SK-N-SH (cell line): ENCODE data around the gene FPGT. TPM values are rescaled to one million over a fixed set of nuclear protein-coding genes. Genes with fewer than 3 reads are reported as not detected.
"Not testable (repeated sequence)": the region's sequence is repeated elsewhere in the genome, so short reads cannot be mapped to it uniquely, and the experiment has no call there.

Experiments used
- CTCF ChIA-PET: fragments of 300-600, 350-600 bp; formaldehyde crosslinking; extraction: SDS; loops from one replicate; lab custom pipeline; 2021; lab: Yijun Ruan, JAX
- POLR2A ChIA-PET: fragments of 350-600 bp; sonication (Branson Sonifier 250); formaldehyde crosslinking; extraction: SDS; loops from one replicate; lab custom pipeline; 2020; ENCODE audit warnings: antibody characterized with exemption, inconsistent platforms; lab: Yijun Ruan, JAX
- DNase-seq: peaks from one replicate; pipeline ENCODE4 v3.0.0; 2012
- H2AFZ ChIP-seq: fragments of 200-600 bp; sonication (generic); 2 replicates; pipeline ENCODE4 v1.8.1; 2016; ENCODE audit warnings: antibody characterized with exemption, mild to moderate bottlenecking, low read depth
- H3F3A ChIP-seq: fragments of 200-600 bp; sonication (generic); replicated peaks from 2 replicates; pipeline ENCODE3; 2016; ENCODE audit warnings: antibody characterized with exemption, mild to moderate bottlenecking; ENCODE audit not compliant: insufficient read depth
- H3K27ac ChIP-seq, 2 experiments: fragments of 200-500 bp in 1 of 2; fragments of 200-600 bp in 1 of 2; sonication (Bioruptor generic) in 1 of 2; sonication (generic), shearing (Covaris generic) in 1 of 2; 2 replicates each; pipeline versions ENCODE4 v1.5.1 to v1.6.1; 2014 to 2016; ENCODE audit warnings: low read depth in 2 of 2, inconsistent platforms in 1 of 2, low read length in 1 of 2, mild to moderate bottlenecking in 1 of 2, mixed read lengths in 1 of 2
- H3K27me3 ChIP-seq: fragments of 200-600 bp; sonication (generic), shearing (Covaris generic); 2 replicates; pipeline ENCODE4 v1.6.1; 2016; ENCODE audit warnings: mixed run types; ENCODE audit not compliant: insufficient read depth
- H3K36me3 ChIP-seq, 2 experiments: fragments of 200-500 bp in 1 of 2; fragments of 200-600 bp in 1 of 2; sonication (Bioruptor generic) in 1 of 2; sonication (generic) in 1 of 2; replicated peaks in 1 of 2; 2 replicates each; pipeline versions ENCODE3 to v1.5.1; 2014 to 2016; ENCODE audit warnings: low read length in 1 of 2, mild to moderate bottlenecking in 1 of 2; ENCODE audit not compliant: insufficient read depth in 2 of 2, control insufficient read depth in 1 of 2
- H3K4me1 ChIP-seq, 2 experiments: fragments of 200-500 bp in 1 of 2; fragments of 200-600 bp in 1 of 2; sonication (Bioruptor generic) in 1 of 2; sonication (generic), shearing (Covaris generic) in 1 of 2; 2 replicates each; pipeline versions ENCODE4 v1.5.1 to v1.6.1; 2014 to 2016; ENCODE audit warnings: low read depth in 1 of 2, low read length in 1 of 2, mixed run types in 1 of 2; ENCODE audit not compliant: insufficient read depth in 2 of 2, control insufficient read depth in 1 of 2
- H3K4me2 ChIP-seq: fragments of 200-600 bp; sonication (generic), shearing (Covaris generic); 2 replicates; pipeline ENCODE4 v1.6.1; 2017; ENCODE audit warnings: mixed run types
- H3K4me3 ChIP-seq, 2 experiments: fragments of 200-500 bp in 1 of 2; fragments of 200-600 bp in 1 of 2; sonication (Bioruptor generic) in 1 of 2; sonication (generic), shearing (Covaris generic) in 1 of 2; 2 replicates each; pipeline versions ENCODE4 v1.5.1 to v1.8.1; 2014 to 2016; ENCODE audit warnings: low read depth in 2 of 2, inconsistent platforms in 1 of 2, low read length in 1 of 2, mild to moderate bottlenecking in 1 of 2, mixed read lengths in 1 of 2, moderate library complexity in 1 of 2
- H3K79me2 ChIP-seq: fragments of 200-600 bp; sonication (generic); 2 replicates; pipeline ENCODE4 v1.8.1; 2017; ENCODE audit warnings: mild to moderate bottlenecking; ENCODE audit not compliant: insufficient read depth
- H3K9ac ChIP-seq: fragments of 200-600 bp; sonication (generic); 2 replicates; pipeline ENCODE4 v1.6.1; 2017; ENCODE audit warnings: mixed run types
- H3K9me2 ChIP-seq: fragments of 200-600 bp; sonication (generic); 2 replicates; pipeline ENCODE4 v1.6.1; 2017; ENCODE audit warnings: mixed run types
- H3K9me3 ChIP-seq: fragments of 200-600 bp; sonication (generic); 2 replicates; pipeline ENCODE4 v1.6.1; 2017; ENCODE audit warnings: mixed run types, mild to moderate bottlenecking, moderate library complexity
- H4K20me1 ChIP-seq: fragments of 200-600 bp; sonication (generic); 2 replicates; pipeline ENCODE4 v1.6.1; 2017; ENCODE audit warnings: mild to moderate bottlenecking, mixed run types; ENCODE audit not compliant: insufficient read depth
- FOXM1 ChIP-seq: IDR thresholded peaks from 2 replicates; pipeline ENCODE4 v1.4.0; 2012; ENCODE audit warnings: low read depth, mild to moderate bottlenecking
- WGBS: methylation state at CpG from one replicate; pipeline ENCODE4 v1.1.6; 2017; ENCODE audit warnings: low lambda C conversion rate; 5-methylcytosine and 5-hydroxymethylcytosine counted together
- polyA plus RNA-seq, 3 experiments: library from polyadenylated mRNA; depleted of rRNA; stranded (reverse); fragments of >200 nt; gene quantifications; 2 replicates each; pipeline ENCODE4 v1.2.3, GENCODE V29; 2012
- TF ChIP-seq, protein P1 (sequence below): fragments of 150-350 bp; IDR thresholded peaks from 2 replicates; pipeline ENCODE4 v1.6.1; 2017; ENCODE audit warnings: antibody characterized with exemption, low read length, low read depth, borderline replicate concordance

FPGT gene
- polyA plus RNA-seq, 1 of the 3 experiments (the other 2 are of a cell fraction) = 3.5 TPM

DNA sequence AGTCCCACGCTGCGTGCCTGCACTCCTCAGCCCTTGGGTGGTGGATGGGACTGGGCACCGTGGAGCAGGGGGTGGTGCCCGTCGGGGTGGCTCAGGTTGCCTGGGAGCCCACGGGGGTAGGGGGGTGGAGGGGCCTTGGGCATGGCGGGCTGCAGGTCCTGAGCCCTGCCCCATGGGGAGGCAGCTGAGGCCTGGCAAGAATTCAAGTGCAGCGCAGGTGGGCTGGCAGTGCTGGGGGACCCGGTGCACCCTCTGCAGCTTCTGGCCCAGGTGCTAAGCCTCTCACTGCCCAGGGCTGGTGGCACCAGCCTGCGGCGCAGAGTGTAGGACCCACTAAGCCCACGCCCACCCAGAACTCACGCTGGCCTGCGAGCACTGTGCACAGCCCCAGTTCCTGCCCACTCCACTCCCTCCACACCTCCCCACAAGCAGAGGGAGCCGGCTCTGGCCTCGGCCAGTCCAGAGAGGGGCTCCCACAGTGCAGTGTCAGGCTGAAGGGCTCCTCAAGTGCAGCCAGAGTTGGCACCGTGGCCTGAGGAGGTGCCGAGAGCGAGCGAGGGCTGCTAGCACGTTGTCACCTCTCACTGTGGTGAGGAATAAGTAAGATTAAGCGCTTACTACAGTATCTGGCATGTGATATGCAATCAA lies 50.0 kb downstream of the FPGT start (continued):
- no peak for TF ChIP-seq FOXM1
- TF ChIP-seq, protein P1, sequence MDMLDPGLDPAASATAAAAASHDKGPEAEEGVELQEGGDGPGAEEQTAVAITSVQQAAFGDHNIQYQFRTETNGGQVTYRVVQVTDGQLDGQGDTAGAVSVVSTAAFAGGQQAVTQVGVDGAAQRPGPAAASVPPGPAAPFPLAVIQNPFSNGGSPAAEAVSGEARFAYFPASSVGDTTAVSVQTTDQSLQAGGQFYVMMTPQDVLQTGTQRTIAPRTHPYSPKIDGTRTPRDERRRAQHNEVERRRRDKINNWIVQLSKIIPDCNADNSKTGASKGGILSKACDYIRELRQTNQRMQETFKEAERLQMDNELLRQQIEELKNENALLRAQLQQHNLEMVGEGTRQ = no peak
- TF ChIP-seq, all 33 proteins: peak for 0

DNA sequence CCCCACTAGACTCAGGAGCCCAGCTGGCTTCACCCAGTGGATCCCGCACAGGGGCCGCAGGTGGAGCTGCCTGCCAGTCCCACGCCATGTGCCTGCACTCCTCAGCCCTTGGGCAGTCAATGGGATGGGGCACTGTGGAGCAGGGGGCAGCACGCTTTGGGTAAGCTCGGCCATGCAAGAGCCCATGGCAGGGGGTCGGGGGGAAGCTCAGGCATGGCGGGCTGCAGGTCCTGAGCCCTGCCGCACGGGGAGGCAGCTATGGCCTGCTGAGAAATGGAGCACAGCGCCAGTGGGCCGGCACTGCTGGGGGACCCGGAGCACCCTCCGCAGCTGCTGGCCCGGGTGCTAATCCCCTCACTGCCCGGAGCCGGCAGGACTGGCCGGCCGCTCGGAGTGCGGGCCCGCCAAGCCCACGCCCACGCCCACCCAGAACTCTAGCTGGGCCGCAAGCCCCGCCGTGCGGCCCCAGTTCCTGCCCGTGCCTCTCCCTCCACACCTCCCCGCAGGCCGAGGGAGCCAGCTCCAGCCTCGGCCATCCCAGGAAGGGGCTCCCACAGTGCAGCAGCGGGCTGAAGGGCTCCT lies 55.3 kb downstream of the FPGT start:
- H3F3A ChIP-seq, H3K9me2 ChIP-seq, DNase-seq, H3K27me3 ChIP-seq, H3K36me3 ChIP-seq, H3K4me1 ChIP-seq, H2AFZ ChIP-seq, H4K20me1 ChIP-seq, H3K9ac ChIP-seq, POLR2A ChIA-PET, H3K27ac ChIP-seq, H3K9me3 ChIP-seq, H3K4me2 ChIP-seq, H3K79me2 ChIP-seq, H3K4me3 ChIP-seq: not testable (repeated sequence)
- WGBS = 72% methylated on average over 18 of the region's 32 CpGs
- CTCF ChIA-PET = interaction anchor here (0.8 kb wide), 1 partner anchor 215 kb away, joined by 3 read pairs; no protein-coding TSS in a partner anchor

Other genes starting within 250 kb of the FPGT start
- gene LRRIQ3, start 66 bp upstream of the FPGT start, polyA plus RNA-seq (2012; rRNA removed) = 0.56 and 0.70 TPM in 2 replicates
- gene TNNI3K, start 37.1 kb downstream of the FPGT start, polyA plus RNA-seq (2012; rRNA removed) = 0.31 and 0.52 TPM in 2 replicates